HG03575 (cell line): ENCODE results near the gene ENG.
"Not testable (repeated sequence)": the region's sequence is repeated elsewhere in the genome, so short reads cannot be mapped to it uniquely, and the experiment has no call there.

Source experiments
- ATAC-seq: cut with Tn5 transposase; IDR thresholded peaks from one replicate; pipeline ENCODE4 v1.9.1; 2021; ENCODE audit not compliant: unreplicated experiment, insufficient number of reproducible peaks, low FRiP score; ENCODE audit errors: extremely low read depth

The ENG gene

GRCh38 chr9:127785023-127785932, 69.2 kb downstream of the ENG start:
- ATAC-seq, result no peak

GRCh38 chr9:127783111-127784008, 71.1 kb downstream of the ENG start:
- ATAC-seq, result no peak

DNA sequence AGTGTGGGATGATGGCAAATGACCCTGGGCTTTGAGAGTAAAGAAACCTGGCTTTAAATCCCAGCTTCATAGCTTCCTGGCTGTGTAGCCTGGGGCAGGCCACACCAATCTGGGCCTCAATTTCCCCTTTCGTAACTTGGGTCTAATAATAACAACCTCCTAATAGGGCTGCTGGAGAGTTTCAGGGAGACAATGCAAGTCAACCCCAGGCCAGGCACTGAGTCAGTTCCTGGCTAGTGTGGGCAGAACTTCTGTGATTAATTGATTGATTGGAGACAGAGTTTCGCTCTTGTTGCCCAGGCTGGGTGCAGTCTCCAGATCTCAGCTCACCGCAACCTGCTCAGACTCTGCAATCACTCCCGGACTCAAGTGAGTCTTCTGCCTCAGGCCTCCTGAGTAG, 72.7 kb downstream of the ENG start:
- no peak for ATAC-seq

DNA sequence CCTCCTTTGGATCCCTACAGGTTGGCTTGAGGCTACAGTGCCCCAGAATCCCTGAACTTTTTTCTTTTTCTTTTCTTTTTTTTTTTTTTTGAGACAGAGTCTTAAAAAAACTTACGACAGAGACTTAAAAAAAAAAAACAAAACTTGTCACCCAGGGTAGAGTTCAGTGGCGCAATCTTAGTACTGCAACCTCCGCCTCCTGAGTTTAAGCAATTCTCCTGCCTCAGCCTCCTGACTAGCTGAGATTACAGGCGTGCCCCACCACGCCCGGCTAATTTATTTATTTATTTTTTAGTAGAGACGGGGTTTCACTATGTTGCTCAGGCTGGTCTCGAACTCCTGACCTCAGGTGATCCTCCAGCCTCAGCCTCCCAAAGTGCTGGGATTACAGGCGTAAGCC, 73.5 kb downstream of the ENG start:
- not testable (repeated sequence) for ATAC-seq

DNA sequence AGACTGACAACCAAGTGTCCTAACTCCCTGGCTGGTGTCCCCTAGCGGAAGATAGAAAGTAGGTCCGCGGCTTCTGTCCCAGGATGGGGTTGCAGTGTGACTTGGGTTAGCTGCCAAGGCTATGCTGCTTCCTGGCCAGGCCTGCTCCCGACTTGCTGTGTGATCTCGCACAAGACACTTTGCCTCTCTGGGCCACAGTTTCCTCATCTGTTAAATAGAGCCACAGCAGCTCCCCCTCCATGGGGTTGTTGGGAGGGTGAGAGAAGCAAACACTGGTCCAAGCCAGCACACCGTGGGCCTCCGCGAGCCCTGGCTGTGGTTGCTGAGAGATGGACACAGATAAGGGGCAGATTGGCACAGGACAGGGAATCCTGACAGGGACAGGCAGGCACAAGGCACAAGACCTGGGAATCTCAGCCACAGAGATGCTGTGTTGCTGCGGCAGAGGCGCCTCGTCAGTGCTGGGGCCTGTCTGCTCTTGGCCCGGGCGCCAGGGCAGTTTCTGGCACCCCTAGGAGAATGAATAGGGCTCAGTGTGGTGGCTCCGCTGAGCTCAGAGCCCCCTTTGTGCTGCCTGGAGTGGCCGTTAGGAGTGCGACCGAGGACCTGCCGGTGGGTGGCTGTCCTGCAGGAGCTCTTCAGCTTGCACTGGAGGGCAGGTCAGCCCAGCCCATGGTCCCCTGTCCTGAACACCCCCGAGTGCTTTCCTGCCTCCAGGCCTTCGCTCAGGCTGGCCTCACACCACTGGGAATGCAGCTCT, 74.2 kb downstream of the ENG start:
- no peak for ATAC-seq

- ATAC-seq, result no peak
Observed at GRCh38 chr9:127779136-127779981, 75.1 kb downstream of the ENG start.

GRCh38 chr9:127778280-127779135, 76.0 kb downstream of the ENG start, which contains the start of gene SH2D3C:
TSS of gene SH2D3C (minus strand) at chr9:127778666. CDS start at chr9:127778627, 39 bp downstream.
- ATAC-seq, result no peak

DNA sequence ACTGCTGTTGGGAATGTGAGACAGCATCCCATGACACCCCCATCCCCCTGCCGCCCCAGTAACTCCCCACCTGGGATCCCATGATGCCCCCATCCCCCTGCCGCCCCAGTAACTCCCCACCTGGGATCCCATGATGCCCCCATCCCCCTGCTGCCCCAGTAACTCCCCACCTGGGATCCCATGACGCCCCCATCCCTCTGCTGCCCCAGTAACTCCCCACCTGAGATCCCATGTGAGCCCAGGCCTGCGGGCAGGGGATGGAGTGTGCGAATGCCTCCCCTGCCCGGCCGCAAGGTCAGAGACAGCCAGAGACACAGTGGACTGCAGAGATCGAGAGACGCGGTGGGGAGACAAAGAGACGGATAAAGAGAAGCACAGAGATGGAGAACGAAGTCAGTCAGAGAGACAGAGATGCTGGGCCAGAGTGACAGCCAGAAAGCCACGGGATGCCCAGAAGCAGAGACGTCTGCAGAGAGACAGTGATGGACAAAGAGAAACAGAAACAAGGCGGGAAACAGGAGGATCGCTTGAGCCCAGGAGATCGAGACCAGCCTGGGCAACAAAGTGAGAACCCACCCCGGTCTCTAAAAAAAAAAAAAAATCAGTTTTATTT, 77.0 kb downstream of the ENG start:
- no peak for ATAC-seq

GRCh38 chr9:127776924-127777289, 77.6 kb downstream of the ENG start:
- no peak for ATAC-seq

DNA sequence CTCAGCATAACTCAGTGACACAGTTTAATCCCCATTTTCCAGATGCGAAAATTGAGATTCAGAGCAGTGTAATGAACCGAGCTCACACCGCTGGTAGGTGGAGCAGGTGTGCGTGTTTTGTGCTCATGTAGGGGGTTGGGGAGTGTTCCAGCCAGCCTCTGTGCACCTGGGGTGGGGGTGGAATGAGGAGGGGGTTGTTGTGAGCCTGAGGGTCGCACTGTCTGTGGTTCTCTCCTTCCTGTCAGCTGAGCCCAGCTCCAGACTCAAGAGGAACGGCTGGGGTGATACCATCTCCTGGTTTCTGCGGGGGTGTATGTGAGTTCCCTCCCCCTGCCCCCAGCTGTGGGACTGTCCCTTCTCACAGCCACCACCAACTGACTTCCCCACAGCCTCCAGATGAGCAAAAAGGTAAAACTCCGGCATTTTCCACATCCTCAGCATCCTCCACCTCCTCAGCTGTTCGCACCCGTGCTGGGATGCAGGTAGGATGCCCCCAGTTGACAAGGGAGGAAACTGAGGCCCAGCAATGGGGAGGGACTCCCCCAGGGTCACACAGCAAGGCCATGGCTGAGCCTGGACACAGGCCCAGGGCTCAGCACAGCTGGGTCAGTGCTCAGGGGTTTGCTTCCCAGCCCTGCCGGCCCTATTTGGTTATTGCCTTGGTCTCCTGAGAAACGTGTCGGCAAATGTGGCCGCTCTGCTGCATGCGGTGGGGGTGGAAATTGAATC, 78.1 kb downstream of the ENG start:
- ATAC-seq, result no peak

DNA sequence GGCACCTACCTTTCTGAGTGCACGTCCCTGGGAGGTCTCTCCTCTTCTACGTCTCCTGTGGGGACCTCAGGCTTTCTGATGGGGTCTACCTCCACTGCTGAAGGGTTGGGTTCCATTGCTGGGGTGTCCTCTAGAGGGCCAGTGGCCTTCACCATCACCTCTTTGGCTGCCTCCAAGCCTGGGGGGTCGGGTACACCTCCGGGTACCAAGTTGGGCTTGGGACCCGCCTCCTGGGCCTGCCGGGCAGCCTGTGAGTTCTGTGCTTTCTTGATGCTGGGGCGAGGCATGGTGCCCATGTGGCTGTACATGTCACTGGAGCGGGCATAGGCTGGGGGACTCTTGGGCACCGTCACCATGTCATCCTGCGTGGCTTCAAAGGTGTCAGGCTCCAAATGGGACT, 80.5 kb downstream of the ENG start:
- ATAC-seq, result no peak

DNA sequence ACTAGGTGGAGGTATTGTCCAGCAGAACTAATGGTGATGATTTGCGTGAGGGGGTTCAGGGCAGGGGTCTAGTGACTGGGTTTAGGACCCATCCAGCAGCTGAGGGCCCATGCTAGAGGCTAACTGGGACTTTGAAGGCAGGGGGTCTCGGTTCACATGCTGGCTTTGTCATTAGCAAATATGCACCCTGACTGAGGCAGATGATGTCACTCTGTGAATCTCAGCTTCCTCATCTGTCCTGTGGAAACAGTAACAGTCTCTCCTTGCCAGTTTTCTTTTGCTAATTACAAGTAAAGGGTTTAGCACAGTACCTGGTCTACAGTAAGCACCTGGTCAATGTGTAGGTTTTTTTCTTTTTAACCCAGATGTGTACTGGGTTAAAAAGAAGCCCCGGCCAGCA, 81.2 kb downstream of the ENG start:
- no peak for ATAC-seq

- ATAC-seq, result no peak
Observed at GRCh38 chr9:127772603-127773002, 81.9 kb downstream of the ENG start.

DNA sequence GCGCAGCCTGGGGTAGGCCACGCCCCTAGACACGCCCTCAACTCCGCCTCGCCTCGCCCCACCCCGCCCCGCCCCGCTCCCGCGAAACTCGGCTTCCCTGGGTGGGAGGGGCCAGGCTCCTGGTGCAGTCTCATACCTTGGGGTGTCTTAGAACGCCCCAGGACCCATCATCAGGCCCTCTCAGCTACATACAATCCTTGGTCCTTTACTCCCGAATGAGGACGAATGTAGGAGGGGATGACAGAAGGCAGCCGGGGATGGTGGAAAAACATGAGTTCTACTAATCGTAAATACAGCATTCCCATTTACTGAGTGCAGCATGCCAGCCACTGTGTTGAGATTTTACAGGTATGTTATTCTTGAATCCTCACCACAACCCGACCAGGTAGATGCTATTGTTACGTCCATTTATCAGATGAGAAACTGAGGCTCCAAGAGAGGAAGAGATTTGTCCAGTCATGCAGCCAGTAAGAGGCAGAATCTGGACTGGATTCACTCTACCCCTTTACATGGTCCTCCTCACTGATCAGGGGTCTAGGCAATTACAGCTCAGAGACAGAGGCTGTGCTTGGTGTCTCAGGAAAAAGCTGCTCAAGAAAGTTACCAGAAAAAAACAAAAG, 82.8 kb downstream of the ENG start:
- ATAC-seq, result no peak

GRCh38 chr9:127770905-127771569, 83.4 kb downstream of the ENG start:
- no peak for ATAC-seq

GRCh38 chr9:127770583-127770904, 83.9 kb downstream of the ENG start:
- ATAC-seq, result no peak
